HG03095 (cell line): ENCODE data around the gene TMC5.

Experiments used
- ATAC-seq: cut with Tn5 transposase; IDR thresholded peaks from one replicate; pipeline ENCODE4 v1.9.1; 2021; ENCODE audit warnings: moderate library complexity; ENCODE audit not compliant: unreplicated experiment

The TMC5 gene

DNA sequence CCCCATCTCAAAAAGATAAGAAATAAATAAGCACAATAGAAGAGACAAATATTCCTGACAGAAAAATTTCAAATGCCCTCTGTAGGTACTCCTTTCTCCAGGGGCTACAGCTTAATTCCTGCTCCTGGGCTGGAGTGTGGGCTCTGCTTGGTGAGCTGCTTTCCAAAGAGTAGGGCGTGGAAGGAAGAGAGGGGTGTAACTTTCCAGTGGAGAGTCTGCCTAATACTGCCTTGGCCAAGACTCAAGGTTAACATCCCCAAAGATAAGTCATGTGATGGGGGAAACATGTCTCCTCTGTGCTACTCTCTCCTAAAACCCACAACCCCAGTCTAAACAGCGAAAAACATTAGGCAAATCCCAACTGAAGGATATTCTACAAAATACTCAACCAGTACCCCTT, 42.7 kb downstream of the TMC5 start:
- no peak for ATAC-seq

DNA sequence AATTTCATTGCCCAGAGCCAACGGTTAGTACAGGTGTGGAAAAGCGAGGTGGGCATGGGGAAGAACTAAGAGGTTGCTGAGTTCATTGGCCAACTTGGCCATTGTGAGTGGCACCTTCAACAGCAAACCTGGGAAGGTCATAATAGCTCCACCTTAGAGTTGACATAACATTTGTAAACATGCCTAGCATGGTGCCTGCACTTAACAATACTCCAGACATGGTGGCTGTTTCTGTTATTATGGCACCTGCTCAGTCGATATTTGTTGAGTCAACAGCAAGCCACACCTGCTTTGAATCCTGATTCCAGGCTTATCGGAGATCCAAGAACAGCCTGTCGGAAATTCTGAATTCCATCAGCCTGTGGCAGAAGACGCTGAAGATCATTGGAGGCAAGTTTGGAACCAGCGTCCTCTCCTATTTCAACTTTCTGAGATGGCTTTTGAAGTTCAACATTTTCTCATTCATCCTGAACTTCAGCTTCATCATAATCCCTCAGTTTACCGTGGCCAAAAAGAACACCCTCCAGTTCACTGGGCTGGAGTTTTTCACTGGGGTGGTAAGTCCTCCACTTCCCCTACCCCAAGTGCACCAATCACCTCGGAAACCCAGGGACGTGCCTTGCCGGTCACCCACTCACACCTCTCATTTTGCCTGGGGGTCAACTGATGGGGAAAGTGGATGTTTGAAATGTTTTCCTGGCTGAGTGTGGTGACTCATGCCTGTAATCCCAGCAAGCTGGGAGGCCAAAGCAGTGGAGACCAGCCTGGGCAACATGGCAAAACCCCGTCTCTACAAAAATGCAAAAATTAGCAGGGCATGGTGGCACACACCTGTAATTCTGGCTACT, 46.0 kb downstream of the TMC5 start:
- no peak for ATAC-seq

DNA sequence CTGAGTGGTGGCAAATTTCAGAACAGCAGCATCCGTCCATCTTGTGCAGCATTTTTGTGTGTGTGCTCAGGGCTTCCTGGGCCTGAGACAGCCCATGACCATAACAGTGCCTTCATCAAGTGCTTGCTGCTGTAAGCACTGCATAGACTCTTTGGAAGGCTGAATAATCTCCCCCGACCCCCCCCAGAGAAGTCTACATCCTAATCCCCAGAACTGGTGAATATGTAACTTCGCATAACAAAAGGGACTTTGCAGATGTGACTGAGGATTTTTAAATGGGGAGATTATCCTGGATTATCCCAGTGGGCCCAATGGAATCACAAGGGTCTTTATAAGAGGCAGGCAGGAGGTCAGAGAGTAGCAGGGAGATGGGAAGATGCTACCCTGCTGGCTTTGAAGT, 50.6 kb downstream of the TMC5 start:
- ATAC-seq = no peak

DNA sequence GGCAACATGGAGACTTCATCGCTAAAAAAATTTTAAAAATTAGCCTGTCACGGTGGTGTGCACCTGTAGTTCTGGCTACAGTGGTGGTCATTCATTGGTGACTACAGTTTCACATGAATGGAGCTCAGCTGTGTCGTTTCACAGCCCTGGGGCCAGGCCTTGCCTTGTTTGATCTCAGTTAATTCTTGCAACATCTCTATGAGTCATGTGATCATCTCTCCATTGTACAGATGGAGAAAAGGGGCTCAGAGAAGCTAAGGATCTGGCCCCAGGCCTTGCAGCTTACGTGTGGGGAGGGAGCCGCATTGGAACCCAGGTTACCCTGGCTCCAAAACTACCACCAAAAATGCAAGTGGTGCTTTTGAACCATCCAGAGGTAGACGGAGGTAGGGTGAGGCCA, 54.8 kb downstream of the TMC5 start:
- no peak for ATAC-seq

DNA sequence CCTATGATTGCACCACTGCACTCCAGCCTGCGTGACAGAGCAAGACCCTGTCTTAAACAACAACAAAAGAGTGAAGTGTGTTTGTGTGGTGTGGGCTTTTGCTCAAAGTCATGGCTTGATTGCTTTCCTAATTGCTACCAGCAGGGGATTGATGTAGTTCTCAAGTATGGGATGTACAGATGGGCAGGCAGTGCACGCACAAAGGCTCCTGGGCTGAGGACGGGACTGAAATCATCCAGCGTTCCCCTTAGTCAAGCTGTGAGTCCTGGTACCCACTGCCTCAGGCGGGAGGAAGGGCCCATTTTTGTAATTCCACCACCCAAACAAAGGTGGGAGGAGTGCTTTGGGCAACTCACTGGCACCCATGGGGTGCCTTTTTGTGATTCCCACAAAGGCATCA, 56.9 kb downstream of the TMC5 start:
- ATAC-seq = no peak

DNA sequence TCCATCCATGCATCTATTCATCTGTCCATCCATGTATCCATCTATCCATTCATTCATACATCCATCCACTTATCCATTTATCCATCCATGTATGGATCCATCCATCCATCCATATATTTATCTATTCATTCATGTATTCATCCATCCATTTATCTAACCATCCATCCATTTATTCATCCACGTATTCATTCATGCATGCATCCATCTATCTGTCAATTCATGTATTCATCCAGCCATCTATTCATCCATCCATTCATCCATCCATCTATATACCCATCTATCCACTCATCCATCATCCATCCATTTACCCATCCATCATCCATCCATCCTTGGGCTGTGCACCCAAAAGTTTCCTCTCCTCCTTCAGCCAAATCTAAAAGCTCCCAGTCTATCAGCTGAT, 60.8 kb downstream of the TMC5 start:
- ATAC-seq = no peak

DNA sequence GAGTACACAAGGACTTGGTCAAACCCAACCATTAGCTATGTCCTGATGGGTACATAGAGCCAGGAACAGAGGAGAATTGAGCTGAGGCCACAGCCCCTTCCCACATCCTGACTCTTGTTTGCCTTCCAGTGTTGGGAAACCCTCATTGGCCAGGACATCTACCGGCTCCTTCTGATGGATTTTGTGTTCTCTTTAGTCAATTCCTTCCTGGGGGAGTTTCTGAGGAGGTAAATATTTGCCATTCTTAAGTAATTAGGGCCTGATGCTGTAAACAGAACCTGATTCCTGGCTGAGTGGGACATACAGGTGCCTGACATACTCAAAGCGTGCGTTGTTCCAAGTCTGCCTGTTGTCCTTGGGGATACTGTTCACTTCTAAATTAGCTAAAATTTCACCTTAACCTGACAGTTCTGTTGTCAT, 61.6 kb downstream of the TMC5 start:
- no peak for ATAC-seq

DNA sequence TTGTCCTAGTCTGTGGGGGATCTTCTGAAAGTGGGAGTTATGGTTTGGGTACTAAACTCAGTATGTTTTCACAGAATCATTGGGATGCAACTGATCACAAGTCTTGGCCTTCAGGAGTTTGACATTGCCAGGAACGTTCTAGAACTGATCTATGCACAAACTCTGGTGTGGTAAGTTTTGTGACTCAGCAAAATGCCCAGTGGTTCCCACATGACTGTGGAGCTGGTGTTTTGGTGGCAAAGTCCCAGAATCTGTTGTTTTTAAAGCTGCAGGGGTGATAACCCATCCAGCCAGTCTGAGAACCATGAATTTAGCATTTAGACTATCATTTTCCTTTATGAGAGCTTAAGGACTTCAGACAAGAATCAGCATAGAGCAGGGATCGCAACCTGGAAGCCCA, 63.6 kb downstream of the TMC5 start:
- no peak for ATAC-seq

DNA sequence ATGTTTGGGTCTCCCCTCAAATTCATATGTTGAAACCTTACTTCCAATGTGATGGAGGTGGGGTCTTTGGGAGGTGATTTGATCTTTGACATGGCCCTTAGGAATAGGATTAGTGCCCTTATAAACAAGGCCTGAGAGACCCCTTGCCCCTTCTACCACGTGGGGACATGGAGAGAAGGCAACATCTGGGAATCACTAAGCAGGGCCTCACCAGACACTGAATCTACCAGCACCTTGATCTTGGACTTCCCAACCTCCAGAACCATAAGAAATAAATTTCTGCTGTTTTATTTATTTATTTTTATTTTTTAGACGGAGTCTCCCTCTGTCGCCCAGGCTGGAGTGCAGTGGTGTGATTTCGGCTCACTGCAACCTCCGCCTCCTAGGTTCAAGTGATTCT, 64.1 kb downstream of the TMC5 start:
- no peak for ATAC-seq

DNA sequence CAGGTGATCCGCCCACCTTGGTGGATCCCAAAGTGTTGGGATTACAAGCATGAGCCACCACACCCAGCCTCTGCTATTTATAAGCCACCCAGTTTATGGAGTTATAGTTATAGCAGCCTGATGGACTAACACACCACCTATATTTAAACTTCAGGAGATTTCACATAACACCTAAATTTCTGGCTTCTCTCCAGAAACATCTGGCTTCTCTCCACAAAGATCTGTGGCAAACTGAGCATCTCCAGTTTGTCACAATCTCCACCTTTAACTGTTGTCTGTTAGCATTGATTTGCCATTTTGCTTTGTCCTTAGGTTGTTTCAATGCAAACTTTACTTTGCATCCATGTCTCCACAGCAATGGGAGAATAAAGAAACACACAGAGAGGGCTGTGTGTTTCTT, 64.6 kb downstream of the TMC5 start:
- ATAC-seq = no peak

DNA sequence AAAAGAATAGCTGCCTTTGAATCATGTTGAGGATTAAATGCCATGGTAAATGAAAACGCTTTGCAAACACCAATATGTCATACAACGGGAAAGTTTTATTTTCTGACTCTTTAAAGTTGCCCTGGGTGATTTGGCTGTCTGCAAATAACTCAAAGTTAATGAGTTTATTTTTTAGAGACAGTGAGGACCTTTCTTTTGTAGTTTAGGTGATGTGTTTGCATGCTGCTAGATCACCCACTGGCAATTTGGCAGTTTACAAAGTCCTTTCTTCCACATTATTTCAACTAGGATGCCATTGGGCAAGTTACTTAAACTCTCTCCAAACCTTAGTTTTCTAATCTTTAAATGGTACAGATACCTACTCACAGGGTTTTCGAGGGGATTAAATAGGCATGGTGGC, 66.4 kb downstream of the TMC5 start:
- no peak for ATAC-seq

DNA sequence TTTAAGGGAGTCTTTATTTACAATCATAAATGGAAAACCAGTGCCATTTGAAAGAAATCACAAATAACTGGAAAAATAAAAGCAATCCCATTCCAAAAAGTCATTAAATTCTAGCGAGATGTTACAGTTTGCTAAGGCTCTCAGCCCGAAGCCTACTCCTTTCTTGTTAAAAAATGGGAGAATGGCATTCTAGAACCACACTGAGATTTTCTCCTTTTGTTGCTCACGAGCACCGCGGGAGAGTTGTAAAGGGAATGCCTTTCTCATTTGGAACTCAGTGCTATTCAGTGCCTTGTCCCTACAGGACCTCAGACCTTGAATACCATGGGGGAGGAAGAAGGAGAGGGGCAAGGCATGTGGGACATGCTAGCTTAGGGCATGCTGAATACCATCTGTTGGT, 67.9 kb downstream of the TMC5 start:
- no peak for ATAC-seq

DNA sequence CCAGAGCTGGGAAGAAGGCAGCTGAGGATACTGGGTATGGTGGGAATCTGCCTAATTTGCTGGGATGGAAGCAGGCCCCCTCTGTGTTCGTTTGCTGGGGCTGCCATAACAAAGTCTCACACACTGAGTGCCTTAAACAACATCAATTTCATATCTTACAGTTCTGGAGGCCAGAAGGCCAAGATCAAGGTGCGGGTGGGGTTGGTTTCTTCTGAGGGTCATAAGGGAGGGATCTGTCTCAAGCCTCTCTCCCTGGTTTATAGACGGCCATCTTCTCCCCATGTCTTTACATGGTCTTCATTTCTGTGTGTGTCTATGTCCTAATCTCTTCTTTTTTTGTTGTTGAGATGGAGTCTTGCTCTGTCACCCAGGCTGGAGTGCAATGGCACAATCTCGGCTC, 68.4 kb downstream of the TMC5 start:
- no peak for ATAC-seq

DNA sequence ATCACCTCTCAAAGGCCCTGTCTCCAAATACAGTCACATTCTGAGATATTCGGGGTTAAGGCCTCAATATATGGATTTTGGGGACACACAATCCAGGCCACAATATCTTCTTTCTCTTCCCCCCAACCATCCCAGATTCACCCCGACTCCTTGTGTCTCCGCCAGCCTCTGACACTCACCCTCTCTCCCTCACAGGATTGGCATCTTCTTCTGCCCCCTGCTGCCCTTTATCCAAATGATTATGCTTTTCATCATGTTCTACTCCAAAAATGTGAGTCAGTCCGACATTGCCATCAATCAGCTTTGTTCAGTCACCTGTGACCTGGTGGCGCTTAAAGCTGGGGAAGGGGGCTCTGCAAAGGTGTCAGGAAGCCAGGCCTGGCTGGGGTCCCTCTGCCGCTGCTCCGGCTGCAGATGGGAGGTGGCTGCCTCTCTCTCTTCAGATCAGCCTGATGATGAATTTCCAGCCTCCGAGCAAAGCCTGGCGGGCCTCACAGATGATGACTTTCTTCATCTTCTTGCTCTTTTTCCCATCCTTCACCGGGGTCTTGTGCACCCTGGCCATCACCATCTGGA, 69.2 kb downstream of the TMC5 start:
- no peak for ATAC-seq

DNA sequence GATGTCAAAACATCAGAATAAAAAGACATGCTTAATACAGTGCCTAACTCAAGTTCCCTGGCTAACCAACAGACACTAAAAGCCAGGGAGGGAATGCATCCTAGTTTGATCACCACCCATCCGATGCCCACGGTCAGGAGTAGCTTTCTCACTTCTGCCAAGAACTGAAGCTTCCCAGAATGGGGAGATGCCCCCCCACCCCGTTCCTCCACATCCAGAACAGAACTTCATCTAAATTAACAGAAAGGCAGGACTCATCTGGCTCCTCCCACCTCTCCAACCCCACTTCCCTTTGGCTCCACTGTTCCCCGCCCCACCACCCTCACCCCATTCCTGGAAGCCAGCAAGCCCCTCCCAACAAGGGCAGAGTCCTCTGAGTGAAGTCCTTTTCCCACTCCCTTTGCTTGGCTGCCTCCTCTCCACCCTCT, 70.5 kb downstream of the TMC5 start:
- no peak for ATAC-seq

DNA sequence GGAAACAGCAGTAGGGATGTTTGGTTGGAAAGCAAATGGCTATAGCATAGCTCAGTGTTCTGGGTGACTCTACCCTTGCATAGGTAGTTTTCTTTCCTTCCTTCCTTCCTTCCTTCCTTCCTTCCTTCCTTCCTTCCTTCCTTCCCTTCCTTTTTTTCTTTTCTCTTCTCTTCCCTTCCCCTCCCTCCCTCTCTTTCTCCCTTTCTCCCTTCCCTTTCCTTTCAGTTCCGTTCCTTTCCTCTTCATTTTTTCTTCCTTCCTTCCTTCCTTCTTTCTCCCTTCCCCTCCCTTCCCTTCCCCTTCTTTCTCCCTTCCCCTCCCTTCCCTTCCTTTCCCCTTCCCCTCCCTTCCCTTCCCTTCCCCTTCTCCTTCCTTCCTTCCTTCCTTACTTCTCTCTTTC, 72.9 kb downstream of the TMC5 start:
- ATAC-seq = no peak

DNA sequence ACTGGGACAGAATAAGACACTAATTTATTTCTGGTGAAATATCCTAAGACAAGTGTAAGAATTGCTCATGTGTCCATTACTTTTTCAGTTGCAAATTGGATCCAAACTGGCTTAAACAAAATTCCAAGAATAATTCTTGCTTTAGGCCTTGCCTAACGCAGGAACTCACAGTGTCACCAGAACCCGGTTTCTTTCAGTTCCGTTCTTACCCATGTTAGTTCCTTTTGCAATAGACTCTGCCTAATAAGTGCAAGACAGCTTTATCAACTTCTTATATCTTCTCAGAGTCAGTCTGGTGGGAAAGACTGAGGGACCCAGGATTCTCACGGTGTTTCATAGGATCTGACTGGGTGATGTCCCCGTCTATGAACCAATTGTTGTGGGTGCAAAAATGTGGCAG, 79.5 kb downstream of the TMC5 start:
- no peak for ATAC-seq

DNA sequence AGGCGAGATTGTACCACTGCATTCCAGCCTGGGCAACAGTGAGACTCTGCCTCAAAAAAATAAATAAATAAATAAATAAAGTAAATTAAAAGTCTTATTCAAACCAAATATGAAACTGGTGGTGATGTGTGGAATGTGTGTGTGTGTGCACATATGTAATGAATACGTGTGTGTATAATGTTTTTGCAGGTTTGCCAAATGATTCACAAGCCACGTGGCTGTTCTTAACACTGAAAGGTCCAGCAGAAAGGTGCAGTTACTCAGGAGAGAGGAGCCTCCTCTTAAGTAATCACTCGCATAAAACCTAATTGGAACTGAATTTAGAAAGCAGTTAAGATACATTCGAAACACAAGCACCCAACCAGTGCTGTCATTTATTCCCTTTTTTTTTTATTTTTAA, 81.3 kb downstream of the TMC5 start:
- ATAC-seq = no peak

DNA sequence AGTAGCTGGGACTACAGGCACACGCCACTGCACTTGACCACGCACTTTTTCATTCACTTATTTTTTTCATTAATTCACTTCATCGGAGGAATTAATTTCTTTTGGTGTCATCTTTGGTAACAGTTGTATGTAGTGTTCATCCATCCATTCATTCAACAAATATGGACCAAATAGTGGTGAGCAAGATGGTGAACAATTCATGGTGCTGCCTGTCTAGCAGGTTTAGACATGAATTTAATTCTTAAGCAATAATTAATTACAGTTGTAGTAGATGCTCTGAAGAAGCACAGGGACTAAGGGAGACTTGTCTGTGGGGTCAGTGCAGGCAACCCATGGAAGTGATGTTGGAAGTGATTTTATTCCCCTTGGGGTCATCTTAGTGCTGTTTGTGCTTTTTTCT, 81.8 kb downstream of the TMC5 start:
- ATAC-seq = no peak

DNA sequence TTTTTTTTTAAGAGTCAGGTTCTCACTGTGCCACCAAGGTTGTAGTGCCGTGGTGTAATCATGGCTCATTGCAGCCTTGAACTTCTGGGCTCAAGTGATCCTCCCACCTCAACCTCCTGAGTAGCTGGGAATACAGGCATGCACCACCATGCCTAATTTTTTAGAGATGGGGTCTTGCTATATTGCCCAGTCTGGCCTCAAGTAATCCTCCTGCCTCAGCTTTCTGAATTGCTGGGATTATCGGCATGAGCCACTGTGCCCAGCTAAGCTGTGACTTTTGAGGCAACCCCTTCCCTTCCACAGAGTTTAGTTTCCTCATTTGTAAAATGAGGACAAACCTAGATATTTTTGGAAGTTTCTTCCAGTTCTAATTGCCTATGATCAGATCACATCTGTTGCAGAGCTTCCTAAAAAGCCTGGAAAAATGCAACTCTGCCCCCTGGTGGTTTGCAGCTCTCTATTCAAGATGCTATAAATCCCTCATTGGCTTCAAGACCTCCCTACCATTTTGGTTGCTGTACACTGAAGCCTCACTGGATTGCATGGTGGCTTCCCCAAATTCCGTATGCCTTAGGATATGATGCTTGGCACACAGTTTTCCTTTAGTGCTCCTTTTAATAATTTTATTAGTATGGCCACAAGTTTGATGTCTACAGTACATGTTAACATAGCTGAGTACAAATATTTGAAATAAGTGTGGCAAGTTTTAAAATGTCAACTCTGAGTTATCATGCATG, 84.9 kb downstream of the TMC5 start:
- ATAC-seq = no peak

DNA sequence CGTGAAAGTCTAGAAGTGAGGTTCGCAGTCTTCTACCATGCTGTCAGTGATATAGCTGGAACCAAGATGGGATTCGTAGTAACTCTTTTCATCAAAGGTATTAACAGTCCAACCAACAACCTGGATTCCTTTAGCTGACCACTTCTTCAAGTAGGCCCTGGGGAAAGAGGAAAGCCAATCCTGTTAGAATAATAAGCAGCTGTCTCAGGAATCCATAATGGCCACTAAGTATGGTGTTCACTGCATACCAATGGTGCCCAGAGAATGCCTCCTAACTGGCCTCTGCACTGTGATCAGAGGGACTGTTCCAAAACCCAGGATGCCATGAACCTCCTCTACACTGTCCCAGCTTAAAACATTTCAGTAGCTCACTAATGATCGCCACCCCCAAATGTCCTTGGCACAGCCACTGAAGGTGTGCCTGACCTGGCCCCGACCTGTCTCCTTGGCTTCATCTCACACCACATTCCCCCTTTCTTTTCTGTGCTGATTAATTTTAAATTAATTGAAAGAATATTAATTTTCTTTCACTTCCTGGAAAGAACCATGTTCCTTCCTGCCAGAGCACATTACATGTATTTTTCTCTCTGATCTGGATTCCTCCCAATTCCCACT, 85.9 kb downstream of the TMC5 start:
- ATAC-seq = no peak
